Endothelial cell of umbilical vein (primary cell): ENCODE results near the gene LAX1. TPM values are rescaled to one million over a fixed set of nuclear protein-coding genes. Genes with fewer than 3 reads are reported as not detected.

Experiments used
- BruUV-seq: library from RNA; stranded (reverse); fragments of 400-500 nt; replicated peaks from 2 replicates; lab custom pipeline; 2021; lab: Mats Ljungman, UMichigan
- CTCF ChIA-PET: fragments of 300-600, 350-600 bp; sonication (Branson Sonifier 250); formaldehyde crosslinking; loops from one replicate; lab custom pipeline; 2021; ENCODE audit warnings: antibody characterized with exemption, inconsistent platforms; lab: Charles Lee
- POLR2A ChIA-PET: fragments of 300-600, 350-600 bp; sonication (Branson Sonifier 250); formaldehyde crosslinking; loops from one replicate; lab custom pipeline; 2021; ENCODE audit warnings: antibody characterized with exemption, inconsistent platforms; lab: Charles Lee
- DNase-seq: peaks from one replicate; pipeline ENCODE4 v3.0.0-alpha.2; 2011; ENCODE audit warnings: low read depth, low spot score
- FAIRE-seq: peaks from 2 replicates; lab custom pipeline; 2011; peaks lifted over from hg19 to GRCh38; lab: Jason Lieb, UNC
- H2AFZ ChIP-seq: 2 replicates; pipeline ENCODE4 v1.6.0; 2012; ENCODE audit warnings: low read depth, low read length, control low read depth, inconsistent platforms
- H3K27ac ChIP-seq: 2 replicates; pipeline ENCODE4 v1.5.1; 2011; ENCODE audit warnings: low read depth, mild to moderate bottlenecking, control low read depth, low read length, moderate library complexity; ENCODE audit not compliant: insufficient read depth
- H3K27me3 ChIP-seq, 2 experiments: 2 replicates each; pipeline versions ENCODE4 v1.6.0 to v1.6.1; 2011; ENCODE audit warnings: low read length in 2 of 2, mixed read lengths in 1 of 2; ENCODE audit not compliant: control insufficient read depth in 2 of 2, insufficient read depth in 2 of 2
- H3K36me3 ChIP-seq, 2 experiments: 2 replicates in 1 of 2; 3 replicates in 1 of 2; pipeline ENCODE4 v1.5.1; 2011; ENCODE audit warnings: low read length in 2 of 2, mild to moderate bottlenecking in 1 of 2, moderate library complexity in 1 of 2; ENCODE audit not compliant: control insufficient read depth in 2 of 2, insufficient read depth in 2 of 2; ENCODE audit errors: extremely low read depth in 1 of 2
- H3K4me1 ChIP-seq: 3 replicates; pipeline ENCODE4 v1.5.1; 2011; ENCODE audit warnings: mild to moderate bottlenecking, low read length; ENCODE audit not compliant: control insufficient read depth, insufficient read depth; ENCODE audit errors: extremely low read depth
- H3K4me2 ChIP-seq: 2 replicates; pipeline ENCODE4 v1.6.1; 2011; ENCODE audit warnings: low read length, control low read depth, mixed read lengths; ENCODE audit not compliant: insufficient read depth
- H3K4me3 ChIP-seq, 3 experiments: fragments of 200-600 bp in 1 of 3; sonication (generic), shearing (Covaris generic) in 1 of 3; replicated peaks in 1 of 3; 2 replicates each; pipeline ENCODE4 v1.5.1; 2011 to 2016; ENCODE audit warnings: control low read depth in 3 of 3, low read length in 3 of 3, mild to moderate bottlenecking in 2 of 3, inconsistent platforms in 1 of 3, low read depth in 1 of 3, moderate library complexity in 1 of 3; ENCODE audit not compliant: insufficient read depth in 1 of 3
- H3K79me2 ChIP-seq: 2 replicates; pipeline ENCODE4 v1.6.0; 2012; ENCODE audit warnings: low read length, inconsistent platforms; ENCODE audit not compliant: control insufficient read depth, insufficient read depth
- H3K9ac ChIP-seq: replicated peaks from 2 replicates; pipeline ENCODE3; 2011; ENCODE audit warnings: low read length, control low read depth; ENCODE audit not compliant: insufficient read depth; ENCODE audit errors: extremely low read depth
- H3K9me1 ChIP-seq: replicated peaks from 3 replicates; pipeline ENCODE4 v1.6.0; 2011; ENCODE audit warnings: mild to moderate bottlenecking, low read length; ENCODE audit not compliant: control insufficient read depth, insufficient read depth; ENCODE audit errors: extremely low read depth
- H3K9me3 ChIP-seq: replicated peaks from 2 replicates; pipeline ENCODE4 v1.5.1; 2012; ENCODE audit warnings: low read length, inconsistent platforms; ENCODE audit not compliant: control insufficient read depth, insufficient read depth
- H4K20me1 ChIP-seq: replicated peaks from 2 replicates; pipeline ENCODE3; 2011; ENCODE audit warnings: mild to moderate bottlenecking, low read length; ENCODE audit not compliant: control insufficient read depth, insufficient read depth; ENCODE audit errors: extremely low read depth
- CTCF ChIP-seq, 2 donors: IDR thresholded peaks; 1 replicate in 1 of 2; 2 replicates in 1 of 2; pipeline ENCODE4 v1.5.1; 2011; ENCODE audit warnings: low read length in 2 of 2, mild to moderate bottlenecking in 2 of 2, moderate library complexity in 2 of 2, control low read depth in 1 of 2, inconsistent platforms in 1 of 2, low read depth in 1 of 2; ENCODE audit not compliant: insufficient read depth in 1 of 2; ENCODE audit errors: extremely low read depth in 1 of 2
- EZH2 ChIP-seq: IDR thresholded peaks from 2 replicates; pipeline ENCODE4 v1.6.1; 2012; ENCODE audit warnings: borderline replicate concordance, low read depth, mild to moderate bottlenecking, moderate library complexity, low read length, inconsistent platforms; ENCODE audit not compliant: severe bottlenecking
- FOS ChIP-seq: IDR thresholded peaks from 2 replicates; pipeline ENCODE4 v1.6.1; 2011; ENCODE audit warnings: mild to moderate bottlenecking, low read length, moderate library complexity, borderline replicate concordance; ENCODE audit not compliant: insufficient read depth
- GATA2 ChIP-seq: IDR thresholded peaks from 2 replicates; pipeline ENCODE4 v1.7.0; 2011; ENCODE audit warnings: low read depth, mild to moderate bottlenecking, moderate library complexity, mixed read lengths, low read length; ENCODE audit not compliant: insufficient read length, insufficient read depth
- JUN ChIP-seq: IDR thresholded peaks from 2 replicates; pipeline ENCODE4 v1.6.1; 2011; ENCODE audit warnings: borderline replicate concordance, low read depth; ENCODE audit not compliant: insufficient read length, insufficient read depth
- MAX ChIP-seq: IDR thresholded peaks from 2 replicates; pipeline ENCODE4 v1.6.1; 2011; ENCODE audit not compliant: insufficient read depth, insufficient read length
- MYC ChIP-seq: IDR thresholded peaks from one replicate; pipeline ENCODE4 v1.6.1; 2011; ENCODE audit warnings: mild to moderate bottlenecking, low read depth, low read length
- POLR2A ChIP-seq: IDR thresholded peaks from 2 replicates; pipeline ENCODE4 v1.6.1; 2012; ENCODE audit warnings: low read depth, mild to moderate bottlenecking, control low read depth, low read length
- POLR2AphosphoS5 ChIP-seq: IDR thresholded peaks from 2 replicates; pipeline ENCODE4 v1.6.1; 2012; ENCODE audit warnings: low read depth, mild to moderate bottlenecking, control low read depth, low read length, moderate library complexity; ENCODE audit not compliant: insufficient read depth
- dilution Hi-C: fragments of 300-500 bp; cut with MboI; formaldehyde crosslinking; loops from one replicate; pipeline ENCODE4 v1.15.0; 2019; ENCODE audit warnings: low sequenced_read_pairs; ENCODE audit not compliant: extremely low pct_ligation_motif_present
- intact Hi-C: fragments of 100-400 bp; cut with micrococcal nuclease; formaldehyde crosslinking; loops from one replicate; pipeline ENCODE4 v1.10.0; 2022
- polyA plus RNA-seq, 4 experiments: library from polyadenylated mRNA; depleted of rRNA in 3 of 4; stranded (reverse) in 3 of 4; unstranded in 1 of 4; fragments of >200 nt; gene quantifications; 2 replicates each; pipeline versions ENCODE4 v1.2.1 to v1.2.3, GENCODE V29; 2011 to 2012; ENCODE audit warnings: missing spikeins in 1 of 4
- total RNA-seq: library from RNA; stranded (reverse); gene quantifications from 2 replicates; pipeline ENCODE4 v1.2.3, GENCODE V29; 2021

The LAX1 gene
- total and polyA plus RNA-seq, 2 donors (not counting 3 experiments of a cell fraction or from before 2014, with no cell fraction given) = not detected

GRCh38 chr1:203778789-203779188, 13.8 kb downstream of the LAX1 start:
- H3K4me3 ChIP-seq = no peak overlapping the region
- peaks cover 0 to 1% of the 10 kb centered on the region in 2 experiments for H3K27me3 ChIP-seq
- H3K9ac ChIP-seq = no peak overlapping the region
- CTCF ChIA-PET = no interaction called here
- intact Hi-C loops (no loop called here), dilution Hi-C loops (no loop called here)
- no peaks in the 10 kb centered on the region for H3K9me1 ChIP-seq
- H3K4me2 ChIP-seq = no peak overlapping the region
- no peak for DNase-seq
- no peaks in the 10 kb centered on the region for H3K9me3 ChIP-seq
- H3K27ac ChIP-seq = no peak overlapping the region
- H4K20me1 ChIP-seq = no peaks in the 10 kb centered on the region
- H3K4me1 ChIP-seq = peaks cover 3% of the 10 kb centered on the region
- no peak for FAIRE-seq
- BruUV-seq = no TSS peak
- POLR2A ChIA-PET = no interaction called here
- TF ChIP-seq FOS (no peak), MAX (no peak), GATA2 (no peak), MYC (no peak), POLR2A (no peak), JUN (no peak), CTCF (IDR thresholded peaks at IDR 0.05; ENCODE audit: extremely low read depth in 1 of 2, insufficient read depth in 1 of 2, low read depth in 1 of 2, low read length in 2 of 2) (no peak), POLR2AphosphoS5 (no peak), EZH2 (no peak)
- no peak overlapping the region for H2AFZ ChIP-seq
- H3K79me2 ChIP-seq = no peaks in the 10 kb centered on the region
- H3K36me3 ChIP-seq = no peaks in the 10 kb centered on the region
